HG02852 (cell line): ENCODE data around the gene TM2D3.

ENCODE experiments used
- ATAC-seq: cut with Tn5 transposase; IDR thresholded peaks from one replicate; pipeline ENCODE4 v1.9.1; 2021; ENCODE audit warnings: mild to moderate bottlenecking, moderate library complexity; ENCODE audit not compliant: unreplicated experiment

Gene TM2D3

DNA sequence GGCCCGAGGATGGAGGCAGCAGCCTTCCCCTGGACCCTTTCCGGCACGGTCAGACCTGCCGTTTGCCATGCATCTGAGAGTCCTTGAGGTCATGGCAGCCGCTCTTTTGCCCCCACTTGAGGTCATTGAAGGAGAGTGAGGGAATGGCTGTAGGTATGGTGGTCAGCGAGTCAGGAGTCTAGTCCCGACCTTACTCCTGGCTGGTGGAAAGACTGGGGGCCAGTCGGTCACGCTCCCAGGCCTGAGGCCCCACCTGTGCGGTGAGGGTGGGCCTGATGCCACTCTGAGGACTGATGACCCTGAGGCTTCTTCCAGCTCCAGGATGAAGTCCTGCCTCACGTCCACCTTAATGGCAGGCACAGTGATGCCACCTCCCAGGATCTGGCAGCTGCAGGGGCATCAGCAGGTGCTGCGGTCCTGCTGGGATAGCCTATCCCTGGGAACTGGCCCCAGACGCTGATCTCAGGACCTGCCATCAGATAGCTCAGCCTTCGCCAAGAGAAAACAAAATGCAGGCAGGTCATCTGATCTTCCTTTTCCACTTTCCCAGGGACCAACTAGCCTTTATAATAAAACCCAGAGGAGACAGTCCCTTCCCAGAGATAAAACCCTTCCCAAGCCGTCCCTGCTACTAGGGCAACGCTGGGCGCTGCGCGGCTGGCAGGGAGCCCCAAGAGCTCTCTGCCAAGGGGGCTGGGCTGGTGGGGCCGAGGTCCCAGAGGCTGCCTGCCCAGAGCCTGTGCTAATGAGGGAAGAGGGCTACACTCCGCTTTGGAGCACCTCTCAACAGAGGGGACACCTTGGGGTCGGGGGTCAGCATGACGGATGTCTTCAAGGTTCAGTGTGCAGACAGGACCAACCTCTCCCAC lies 42.2 kb downstream of the TM2D3 start:
- no peak for ATAC-seq

DNA sequence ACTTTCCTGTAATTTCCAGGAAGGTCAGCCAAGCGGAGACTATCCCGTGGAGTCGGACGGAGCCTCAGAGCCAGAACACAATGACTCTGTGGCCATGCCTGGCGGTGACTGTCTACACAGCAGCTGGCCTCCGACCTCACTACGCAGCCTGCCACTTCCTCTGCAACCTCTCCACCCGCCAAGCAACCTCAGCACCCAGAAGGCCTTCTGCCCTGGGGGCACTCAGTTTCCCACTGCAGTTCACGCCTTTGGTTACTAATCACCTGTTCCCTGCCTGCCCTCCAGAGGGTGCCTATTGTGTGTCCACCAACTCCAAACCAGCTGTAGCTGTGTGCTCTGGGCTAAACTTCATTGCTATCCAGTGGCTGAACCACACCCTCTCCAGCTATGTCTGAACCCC lies 44.0 kb downstream of the TM2D3 start:
- ATAC-seq, result no peak

DNA sequence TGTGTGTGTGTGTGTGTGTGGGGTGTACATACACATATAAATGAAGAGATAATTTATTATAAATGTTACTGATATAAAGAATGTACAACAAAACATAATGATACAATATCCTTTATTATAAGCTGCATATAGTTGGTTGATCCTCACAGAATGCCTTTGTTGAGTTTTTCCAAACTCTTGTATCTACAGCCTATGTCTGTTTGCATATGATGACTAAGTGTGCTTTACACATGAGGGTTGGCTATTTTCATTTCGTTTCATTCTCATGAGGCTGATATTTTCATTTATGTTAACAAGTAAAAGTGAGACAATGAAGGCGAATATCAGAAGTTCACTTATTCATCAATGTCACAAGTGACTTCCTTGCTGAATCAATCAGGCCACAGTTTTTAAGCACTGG lies 45.1 kb downstream of the TM2D3 start:
- no peak for ATAC-seq

- no peak for ATAC-seq
Measured at GRCh38 chr15:101604124-101604874, 47.9 kb downstream of the TM2D3 start.

GRCh38 chr15:101602801-101603200 lies 49.4 kb downstream of the TM2D3 start:
- no peak for ATAC-seq

DNA sequence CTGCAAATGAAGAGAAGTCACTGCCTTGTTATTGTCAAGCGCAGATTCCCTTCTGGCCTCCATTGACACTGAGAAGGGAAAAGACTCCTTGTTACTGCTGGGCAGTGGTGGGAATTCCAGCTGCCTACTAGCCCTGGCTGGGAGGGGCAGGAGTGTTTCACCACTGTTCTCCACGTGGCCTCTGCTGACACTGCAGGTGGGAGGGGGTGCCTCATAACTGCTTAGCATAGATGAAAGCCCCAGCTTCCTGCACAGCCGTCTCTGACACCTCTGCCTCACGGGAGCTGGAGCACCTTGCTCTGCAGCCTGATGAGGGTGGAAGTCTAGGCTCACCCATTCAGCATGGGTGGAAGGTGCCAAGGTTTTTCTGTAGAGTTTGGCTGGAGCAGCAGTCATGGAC lies 52.1 kb downstream of the TM2D3 start:
- ATAC-seq, result no peak

- no peak for ATAC-seq
Measured at GRCh38 chr15:101599091-101599490, 53.1 kb downstream of the TM2D3 start.

GRCh38 chr15:101597360-101597928 lies 54.7 kb downstream of the TM2D3 start:
- no peak for ATAC-seq

GRCh38 chr15:101596633-101597032 lies 55.5 kb downstream of the TM2D3 start:
- ATAC-seq, result no peak
